B cell (primary cell): ENCODE data around the gene BCL11A. TPM values are rescaled to one million over a fixed set of nuclear protein-coding genes. Genes with fewer than 3 reads are reported as not detected.

Source experiments
- ATAC-seq: fragments of 200-7000 bp; cut with Tn5 transposase; one replicate; pipeline ENCODE4 v1.10.0; 2021; ENCODE audit warnings: low read depth, mild to moderate bottlenecking, moderate number of reproducible peaks, moderate library complexity
- CTCF ChIA-PET: fragments of 350-600 bp; sonication (Branson Sonifier 250); formaldehyde crosslinking; loops from one replicate; lab custom pipeline; 2021; ENCODE audit warnings: antibody characterized with exemption, inconsistent platforms; lab: Charles Lee
- POLR2A ChIA-PET: fragments of 350-600 bp; sonication (Branson Sonifier 250); formaldehyde crosslinking; loops from one replicate; lab custom pipeline; 2021; ENCODE audit warnings: antibody characterized with exemption; lab: Charles Lee
- DNase-seq: peaks from one replicate; pipeline ENCODE4 v3.0.0; 2013
- H2AFZ ChIP-seq: 2 replicates; pipeline ENCODE4 v1.6.1; 2012; ENCODE audit warnings: mild to moderate bottlenecking, low read depth, low read length; ENCODE audit not compliant: insufficient read depth, poor library complexity, severe bottlenecking
- H3K27ac ChIP-seq, 2 donors: 1 replicate in 1 of 2; 2 replicates in 1 of 2; pipeline ENCODE4 v1.5.1; 2012 to 2013; ENCODE audit warnings: low read length in 2 of 2, mild to moderate bottlenecking in 2 of 2, moderate library complexity in 1 of 2
- H3K27me3 ChIP-seq, 4 experiments: fragments of 200-600 bp in 1 of 4; sonication (generic) in 1 of 4; replicated peaks in 1 of 4; 1 replicate in 2 of 4; 2 replicates in 2 of 4; pipeline versions ENCODE4 v1.6.1 to v1.7.0; 2013 to 2016; ENCODE audit warnings: low read length in 3 of 4, mild to moderate bottlenecking in 2 of 4, mixed read lengths in 1 of 4, moderate library complexity in 1 of 4; ENCODE audit not compliant: insufficient read depth in 4 of 4, control insufficient read depth in 3 of 4; ENCODE audit errors: control extremely low read depth in 1 of 4
- H3K36me3 ChIP-seq, 2 experiments: replicated peaks in 1 of 2; 1 replicate in 1 of 2; 2 replicates in 1 of 2; pipeline versions ENCODE4 v1.6.1 to v1.7.1; 2013; ENCODE audit warnings: low read length in 1 of 2; ENCODE audit not compliant: insufficient read depth in 2 of 2, control insufficient read depth in 1 of 2; ENCODE audit errors: control extremely low read depth in 1 of 2, extremely low read depth in 1 of 2
- H3K4me1 ChIP-seq, 2 donors: fragments of 200-600 bp in 1 of 2; sonication (generic) in 1 of 2; 1 replicate in 1 of 2; 2 replicates in 1 of 2; pipeline versions ENCODE4 v1.5.1 to v1.6.1; 2013 to 2017; ENCODE audit warnings: low read length in 2 of 2; ENCODE audit not compliant: control insufficient read depth in 2 of 2, insufficient read depth in 2 of 2
- H3K4me2 ChIP-seq: replicated peaks from 2 replicates; pipeline ENCODE3; 2012; ENCODE audit warnings: mild to moderate bottlenecking, low read depth, low read length; ENCODE audit not compliant: poor library complexity, severe bottlenecking
- H3K4me3 ChIP-seq, 5 experiments: fragments of 200-600 bp in 1 of 5; sonication (generic) in 1 of 5; 1 replicate in 3 of 5; 2 replicates in 2 of 5; pipeline versions ENCODE4 v1.5.1 to v1.7.0; 2011 to 2016; ENCODE audit warnings: low read length in 4 of 5, mild to moderate bottlenecking in 4 of 5, low read depth in 2 of 5, control low read depth in 1 of 5, moderate library complexity in 1 of 5; ENCODE audit not compliant: insufficient read depth in 1 of 5; ENCODE audit errors: control extremely low read depth in 1 of 5, extremely low read depth in 1 of 5
- H3K79me2 ChIP-seq: fragments of 200-600 bp; sonication (generic); one replicate; pipeline ENCODE4 v1.6.0; 2016; ENCODE audit warnings: low read length; ENCODE audit not compliant: control insufficient read depth, insufficient read depth
- H3K9ac ChIP-seq: fragments of 200-600 bp; sonication (generic); 2 replicates; pipeline ENCODE4 v1.6.1; 2017; ENCODE audit warnings: mild to moderate bottlenecking, low read length, moderate library complexity
- H3K9me3 ChIP-seq, 3 donors: one replicate each; pipeline versions ENCODE4 v1.6.1 to v1.7.1; 2013; ENCODE audit warnings: low read length in 2 of 3; ENCODE audit not compliant: control insufficient read depth in 2 of 3, insufficient read depth in 1 of 3; ENCODE audit errors: control extremely low read depth in 1 of 3
- H4K20me1 ChIP-seq: 2 replicates; pipeline ENCODE4 v1.6.0; 2012; ENCODE audit warnings: mild to moderate bottlenecking, low read length; ENCODE audit not compliant: insufficient read depth, control insufficient read depth, poor library complexity, severe bottlenecking
- H3K27ac Mint-ChIP-seq: one replicate; pipeline ENCODE4 v1.8.0; 2021; ENCODE audit warnings: mixed read lengths
- H3K27me3 Mint-ChIP-seq: one replicate; pipeline ENCODE4 v1.8.0; 2021; ENCODE audit warnings: mixed read lengths
- H3K4me1 Mint-ChIP-seq: one replicate; pipeline ENCODE4 v1.8.0; 2021; ENCODE audit warnings: mixed read lengths
- H3K4me3 Mint-ChIP-seq: one replicate; pipeline ENCODE4 v1.8.0; 2021; ENCODE audit warnings: mixed read lengths
- H3K9me3 Mint-ChIP-seq: one replicate; pipeline ENCODE4 v1.8.0; 2022; ENCODE audit warnings: mixed read lengths; ENCODE audit not compliant: insufficient read depth
- CTCF ChIP-seq: fragments of 200-600 bp; IDR thresholded peaks from one replicate; pipeline ENCODE4 v1.8.0; 2022; ENCODE audit warnings: antibody characterized with exemption, mild to moderate bottlenecking
- EZH2 ChIP-seq: IDR thresholded peaks from 2 replicates; pipeline ENCODE4 v1.6.1; 2012; ENCODE audit warnings: borderline replicate concordance, low read depth, mild to moderate bottlenecking, moderate library complexity, low read length; ENCODE audit not compliant: insufficient read depth, poor library complexity, severe bottlenecking
- WGBS: methylation state at CpG from one replicate; pipeline ENCODE4 v1.1.5; 2013; ENCODE audit warnings: missing lambda C conversion rate; ENCODE audit not compliant: insufficient coverage; 5-methylcytosine and 5-hydroxymethylcytosine counted together
- intact Hi-C: fragments of 100-400 bp; cut with micrococcal nuclease; formaldehyde crosslinking; loops from one replicate; pipeline ENCODE4 v1.10.0; 2022
- polyA plus RNA-seq: library from polyadenylated mRNA; depleted of rRNA; stranded (reverse); fragments of >200 nt; gene quantifications from 2 replicates; pipeline ENCODE4 v1.2.3, GENCODE V29; 2012
- total RNA-seq, 2 donors: library from RNA; stranded (reverse); fragments of 120-200 nt in 1 of 2; gene quantifications; 1 replicate in 1 of 2; 2 replicates in 1 of 2; pipeline versions ENCODE4 v1.2.3 to v1.2.4, GENCODE V29; 2013 to 2022

The BCL11A gene
- total and polyA plus RNA-seq, 2 donors (not counting 1 experiment from before 2014, with no cell fraction given): 81.8 to 383 TPM

DNA sequence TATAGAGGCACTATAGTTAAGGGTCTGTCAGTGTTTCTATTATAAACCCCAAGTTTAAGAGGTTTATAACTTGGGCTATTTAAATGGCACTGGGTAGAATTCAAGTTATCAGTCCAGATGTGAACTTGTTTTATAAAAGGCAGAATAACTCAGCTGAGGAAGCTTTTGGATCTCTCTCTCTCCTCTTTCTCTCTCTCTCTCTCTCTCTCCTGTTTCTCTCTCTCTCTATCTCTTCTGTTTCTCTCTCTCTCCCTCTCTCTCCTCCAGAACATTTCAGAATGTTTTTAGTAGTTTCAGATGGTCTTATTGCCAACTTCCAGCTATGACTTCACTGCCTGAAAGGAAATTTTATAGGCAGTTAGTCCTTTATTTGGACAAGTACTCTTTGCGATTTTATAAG, 6.4 kb upstream of the BCL11A start:
- ChIA-PET CTCF (interaction anchor here (1.1 to 10.2 kb wide), 11 partner anchors 10 to 1797 kb away, joined by 3 to 142 read pairs (median 11); no protein-coding TSS in a partner anchor), POLR2A (interaction anchor here (0.5 kb wide), 1 partner anchor 196 kb away, joined by 11 read pairs; the partner anchor contains the start of gene PAPOLG)
- peaks cover 9 to 18% of the 10 kb centered on the region in 2 donors for H3K4me1 ChIP-seq
- Mint-ChIP-seq H3K4me1 (peaks cover 33% of the 10 kb centered on the region), H3K27ac (no peak overlapping the region), H3K4me3 (no peak overlapping the region), H3K27me3 (no peaks in the 10 kb centered on the region), H3K9me3 (no peaks in the 10 kb centered on the region)
- H3K79me2 ChIP-seq: peaks cover 32% of the 10 kb centered on the region
- no peak overlapping the region for H2AFZ ChIP-seq
- H3K27me3 ChIP-seq: no peaks in the 10 kb centered on the region
- TF ChIP-seq EZH2 (no peak), CTCF (no peak)
- H4K20me1 ChIP-seq: no peaks in the 10 kb centered on the region
- no peaks in the 10 kb centered on the region for H3K36me3 ChIP-seq
- no peak overlapping the region for H3K4me2 ChIP-seq
- WGBS: no CpG with 5 or more reads among the region's 1 CpG
- no peak for DNase-seq
- intact Hi-C loops: loop anchor here (1.0 to 10.0 kb wide), 4 partner anchors 115 to 771 kb away; partner anchors contain the start of gene REL
- no peak overlapping the region for H3K9ac ChIP-seq
- no peak overlapping the region for H3K4me3 ChIP-seq
- no peak for ATAC-seq
- no peak overlapping the region for H3K27ac ChIP-seq
- no peaks in the 10 kb centered on the region for H3K9me3 ChIP-seq

DNA sequence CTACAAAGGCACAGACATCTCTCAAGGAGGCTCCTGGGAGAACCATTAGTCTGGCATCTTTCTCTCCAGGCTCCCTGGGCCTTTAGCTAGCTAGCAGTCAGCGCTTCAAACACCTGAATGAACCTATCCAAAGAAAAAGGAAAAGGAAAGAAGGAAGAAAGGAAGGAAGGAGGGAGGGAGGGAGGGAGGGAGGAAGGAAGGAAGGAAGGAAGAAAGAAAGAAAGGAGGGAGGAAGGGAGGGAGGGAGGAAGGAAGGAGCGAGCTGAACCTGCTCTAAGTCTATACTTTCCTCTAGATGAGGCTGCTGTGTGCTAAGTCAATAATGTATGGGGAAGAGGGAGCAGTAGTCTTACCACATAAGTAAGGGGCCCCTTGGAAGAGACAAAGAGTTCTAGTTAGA, 5.1 kb upstream of the BCL11A start:
- TF ChIP-seq EZH2: no peak
- no peak for TF ChIP-seq CTCF
- ChIA-PET POLR2A (interaction anchor here (1.2 kb wide), 1 partner anchor 8 kb away, joined by 5 read pairs; no protein-coding TSS in a partner anchor), CTCF (interaction anchor here (0.9 to 10.2 kb wide), 7 partner anchors 9 to 1532 kb away, joined by 3 to 142 read pairs (median 17); no protein-coding TSS in a partner anchor)
- Histone ChIP-seq H3K27ac (no peak overlapping the region), H3K79me2 (peaks cover 38% of the 10 kb centered on the region), H3K4me3 (no peak overlapping the region), H3K4me2 (no peak overlapping the region), H3K27me3 (no peaks in the 10 kb centered on the region), H3K4me1 (peaks cover 9 to 18% of the 10 kb centered on the region in 2 donors), H3K9me3 (no peaks in the 10 kb centered on the region), H3K9ac (no peak overlapping the region), H4K20me1 (no peaks in the 10 kb centered on the region), H3K36me3 (no peaks in the 10 kb centered on the region), H2AFZ (no peak overlapping the region)
- no CpG with 5 or more reads among the region's 2 CpGs for WGBS
- DNase-seq (no peak), ATAC-seq (no peak)
- Mint-ChIP-seq H3K9me3 (no peaks in the 10 kb centered on the region), H3K27ac (peak overlapping the region; percentile 42), H3K27me3 (no peaks in the 10 kb centered on the region), H3K4me3 (no peak overlapping the region), H3K4me1 (peaks cover 28% of the 10 kb centered on the region)
- intact Hi-C loops: loop anchor here (5.0 to 10.0 kb wide), 2 partner anchors 326 to 556 kb away; partner anchors contain the start of gene REL
